HG03432 (cell line): Measurements from ENCODE around the gene ODF2L.

ENCODE experiments used
- ATAC-seq: cut with Tn5 transposase; IDR thresholded peaks from one replicate; pipeline ENCODE4 v1.9.1; 2021; ENCODE audit warnings: mild to moderate bottlenecking, moderate library complexity; ENCODE audit not compliant: unreplicated experiment

Gene ODF2L

DNA sequence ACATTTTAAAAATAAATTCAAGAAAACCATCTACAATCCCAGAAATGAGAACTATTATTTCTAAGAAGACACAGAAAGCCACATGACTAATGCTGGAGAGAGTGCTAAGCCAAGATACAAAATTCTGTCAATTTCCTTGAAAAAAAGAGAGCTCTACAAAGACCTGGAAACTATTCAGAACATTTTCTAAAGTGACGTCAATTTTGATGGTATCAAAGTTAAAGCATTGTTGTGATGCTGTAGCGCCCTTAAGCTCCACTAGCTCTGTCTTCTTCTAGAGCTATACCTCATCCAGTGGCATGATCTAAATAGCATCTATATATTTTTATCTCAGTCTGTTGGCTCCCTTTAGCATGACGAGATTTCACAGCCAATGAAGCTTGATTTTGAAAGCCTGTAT, 73.9 kb downstream of the ODF2L start:
- ATAC-seq: no peak

DNA sequence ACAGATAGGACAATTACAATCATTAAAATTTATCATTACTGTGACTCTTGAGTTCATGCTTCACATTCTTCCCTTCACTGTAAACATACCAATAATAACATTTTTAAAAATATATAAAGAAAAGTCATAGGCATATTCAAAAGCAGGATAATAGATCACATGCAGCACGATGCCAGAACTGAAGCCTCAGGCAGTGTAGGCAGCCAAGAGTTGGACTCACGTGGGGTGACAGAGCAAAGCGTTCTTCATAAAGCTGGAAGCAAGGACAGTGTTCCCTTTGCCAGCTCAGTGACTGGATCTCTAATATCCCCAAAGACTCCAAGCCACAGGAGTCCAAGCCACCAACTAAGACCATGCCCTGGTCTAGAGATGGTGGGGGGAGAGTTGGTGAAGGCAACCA, 77.7 kb downstream of the ODF2L start:
- ATAC-seq: no peak

DNA sequence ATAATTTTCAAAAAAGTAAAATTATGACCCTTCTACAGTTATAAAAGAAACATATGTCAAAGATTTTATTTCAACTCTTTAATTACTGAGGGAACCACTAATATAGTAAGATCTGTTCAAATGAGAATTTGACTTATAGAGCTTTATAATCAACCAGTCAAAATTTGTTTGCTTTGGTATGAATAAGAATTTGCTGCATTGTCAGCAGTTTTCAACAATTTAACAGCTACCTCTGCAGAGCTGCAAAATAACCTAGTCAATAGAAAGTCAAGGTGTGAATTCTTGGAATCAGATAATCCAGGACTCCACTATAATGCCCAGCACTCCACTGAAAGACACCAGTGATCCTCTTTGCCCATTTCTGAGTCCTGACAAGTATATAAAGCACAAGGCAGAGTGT, 78.2 kb downstream of the ODF2L start:
- no peak for ATAC-seq

DNA sequence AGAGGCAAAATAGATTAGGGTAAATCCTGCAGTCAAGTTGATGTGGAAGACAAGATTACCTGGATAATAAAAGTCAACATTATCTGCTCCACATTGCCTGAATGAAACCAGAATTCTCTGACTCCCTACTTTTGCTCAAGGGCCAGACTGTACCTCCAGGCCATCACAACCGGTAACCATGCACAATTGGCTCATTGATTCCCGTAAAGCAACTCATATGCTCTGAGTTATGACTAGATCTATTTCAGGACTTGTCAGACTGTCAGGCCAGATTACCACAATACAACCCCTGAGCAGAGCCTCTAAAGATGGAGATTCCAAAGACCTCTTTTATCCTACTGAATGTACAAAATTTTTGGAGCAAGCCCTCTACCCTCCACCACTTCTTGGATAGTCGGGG, 90.4 kb downstream of the ODF2L start:
- ATAC-seq: no peak

DNA sequence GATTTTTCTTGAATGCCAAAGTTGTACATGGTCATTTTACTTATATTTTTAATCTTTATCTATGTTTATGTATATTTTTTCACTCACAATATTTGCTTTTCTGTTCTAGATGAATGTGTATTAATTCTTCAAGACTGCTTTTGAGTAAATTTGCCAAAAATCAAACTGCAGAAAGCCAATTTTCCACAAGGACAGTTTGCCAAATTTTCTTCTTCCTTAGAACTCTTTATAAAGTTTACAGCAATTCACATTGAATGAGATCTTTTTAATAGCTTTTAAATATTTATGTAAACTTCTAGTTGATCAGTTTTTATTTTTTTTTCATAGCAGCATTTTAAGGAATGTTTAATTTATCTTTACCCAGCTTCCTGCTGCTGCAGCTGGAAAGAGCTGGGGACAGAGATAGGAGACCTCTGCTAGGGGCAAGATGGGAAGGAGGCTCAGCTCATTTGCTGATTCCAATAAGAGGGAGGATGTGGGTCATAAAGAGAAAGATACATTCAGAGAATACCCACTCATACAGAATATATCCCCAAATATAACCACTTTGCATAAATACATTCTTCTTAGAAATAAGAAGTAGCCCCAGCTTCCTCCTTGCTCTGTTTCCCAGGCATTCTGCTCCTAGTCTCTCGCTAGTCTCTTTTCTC, 93.0 kb downstream of the ODF2L start:
- ATAC-seq: no peak
